Thoracic aorta (tissue), 2 donors: Measurements from ENCODE around the gene MOB1A. TPM values are rescaled to one million over a fixed set of nuclear protein-coding genes. Genes with fewer than 3 reads are reported as not detected.

ENCODE experiments used
- ATAC-seq: fragments of 150-250 bp; one replicate; pipeline ENCODE4 v1.8.0; 2017; ENCODE audit warnings: low read depth; ENCODE audit not compliant: insufficient number of reproducible peaks, low FRiP score
- DNase-seq: peaks from one replicate; pipeline ENCODE4 v3.0.0-alpha.2; 2020; ENCODE audit warnings: low spot score
- H3K27ac ChIP-seq, 2 donors: fragments of 200-600 bp; sonication (generic); 1 replicate in 1 of 2; 2 replicates in 1 of 2; pipeline ENCODE4 v1.5.1; 2016; ENCODE audit warnings: mild to moderate bottlenecking in 2 of 2, moderate library complexity in 2 of 2
- H3K27me3 ChIP-seq: fragments of 200-600 bp; sonication (generic); replicated peaks from 2 replicates; pipeline ENCODE4 v1.6.0; 2016; ENCODE audit warnings: mild to moderate bottlenecking; ENCODE audit not compliant: insufficient read depth
- H3K36me3 ChIP-seq: fragments of 200-600 bp; sonication (generic); one replicate; pipeline ENCODE4 v1.5.1; 2016
- H3K4me1 ChIP-seq, 2 donors: fragments of 200-600 bp; sonication (generic); 1 replicate in 1 of 2; 2 replicates in 1 of 2; pipeline versions ENCODE4 v1.5.1 to v1.6.0; 2016; ENCODE audit warnings: low read depth in 2 of 2, mild to moderate bottlenecking in 1 of 2; ENCODE audit not compliant: control insufficient read depth in 1 of 2
- H3K4me3 ChIP-seq: fragments of 200-600 bp; sonication (generic); 2 replicates; pipeline ENCODE4 v1.5.1; 2016; ENCODE audit warnings: mild to moderate bottlenecking
- H3K9me3 ChIP-seq: fragments of 200-600 bp; sonication (generic); 2 replicates; pipeline ENCODE4 v1.5.1; 2016
- CTCF ChIP-seq: fragments of 200-600 bp; sonication (generic); IDR thresholded peaks from one replicate; pipeline ENCODE4 v1.5.1; 2019; ENCODE audit warnings: antibody characterized with exemption
- total RNA-seq, 2 donors: library from RNA; depleted of rRNA; stranded (reverse); fragments of >200 nt; gene quantifications; one replicate each; pipeline versions ENCODE4 v1.1.0 to v1.2.3, GENCODE V29; 2016

Gene MOB1A
- total RNA-seq, 2 donors from 2014 or later: 97.0 to 107 TPM

- peak overlapping the region; percentile 28 to 81 for H3K27ac ChIP-seq
- no peak for TF ChIP-seq CTCF
- no peaks in the 10 kb centered on the region for H3K36me3 ChIP-seq
- H3K9me3 ChIP-seq: no peaks in the 10 kb centered on the region
- H3K27me3 ChIP-seq: no peaks in the 10 kb centered on the region
- H3K4me3 ChIP-seq: peak overlapping the region; percentile 97
- ATAC-seq: no peak
- DNase-seq: no peak
- peaks cover 17 to 32% of the 10 kb centered on the region in 2 donors for H3K4me1 ChIP-seq
Observed at GRCh38 chr2:74146929-74147726, 31.6 kb downstream of the MOB1A start.

- Histone ChIP-seq H3K36me3 (no peaks in the 10 kb centered on the region), H3K4me1 (peaks cover 11 to 18% of the 10 kb centered on the region in 2 donors), H3K4me3 (no peak overlapping the region), H3K27ac (no peak overlapping the region), H3K9me3 (no peaks in the 10 kb centered on the region), H3K27me3 (no peaks in the 10 kb centered on the region)
- no peak for ATAC-seq
- no peak for TF ChIP-seq CTCF
- no peak for DNase-seq
Observed at GRCh38 chr2:74142340-74142739, 36.3 kb downstream of the MOB1A start.

DNA sequence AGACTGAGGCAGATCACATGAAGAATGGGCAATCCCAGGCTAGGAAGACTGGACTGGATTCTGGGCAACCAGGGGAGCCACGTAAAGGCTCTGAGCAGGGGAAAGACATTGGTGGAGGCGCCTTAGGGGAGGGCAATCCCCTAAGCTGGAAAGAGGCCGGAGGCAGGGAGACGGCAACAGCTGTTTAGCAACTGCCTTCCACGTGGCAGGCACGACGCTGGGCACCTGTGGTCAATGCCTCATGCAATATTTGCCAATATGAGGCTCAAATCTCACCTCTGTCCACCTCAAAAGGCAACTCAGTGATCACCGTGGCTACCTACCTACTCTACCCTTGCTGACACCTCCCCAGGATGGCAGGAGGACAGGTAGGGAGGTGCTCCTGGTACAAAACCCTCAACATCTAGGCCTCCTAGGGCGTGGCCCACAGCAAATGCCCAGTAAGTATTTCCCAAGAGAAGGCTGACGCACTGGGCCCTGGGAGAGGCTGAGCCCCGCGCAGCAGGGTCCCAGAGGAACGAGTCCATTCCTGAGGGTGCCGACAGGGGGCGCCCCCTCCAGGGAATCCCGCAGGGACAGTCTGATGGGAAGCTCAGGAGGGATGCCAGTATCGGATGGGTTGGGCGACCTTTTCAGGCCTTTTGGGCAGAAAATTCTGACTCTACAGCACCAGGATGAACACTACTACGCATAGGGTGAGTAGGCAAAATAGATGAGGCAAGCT lies 39.9 kb downstream of the MOB1A start:
- no peaks in the 10 kb centered on the region for H3K9me3 ChIP-seq
- ATAC-seq (no peak), DNase-seq (no peak)
- no peak overlapping the region for H3K27ac ChIP-seq
- no peaks in the 10 kb centered on the region for H3K27me3 ChIP-seq
- no peaks in the 10 kb centered on the region for H3K4me1 ChIP-seq
- TF ChIP-seq CTCF: no peak
- no peak overlapping the region for H3K4me3 ChIP-seq
- H3K36me3 ChIP-seq: peaks cover 5% of the 10 kb centered on the region

DNA sequence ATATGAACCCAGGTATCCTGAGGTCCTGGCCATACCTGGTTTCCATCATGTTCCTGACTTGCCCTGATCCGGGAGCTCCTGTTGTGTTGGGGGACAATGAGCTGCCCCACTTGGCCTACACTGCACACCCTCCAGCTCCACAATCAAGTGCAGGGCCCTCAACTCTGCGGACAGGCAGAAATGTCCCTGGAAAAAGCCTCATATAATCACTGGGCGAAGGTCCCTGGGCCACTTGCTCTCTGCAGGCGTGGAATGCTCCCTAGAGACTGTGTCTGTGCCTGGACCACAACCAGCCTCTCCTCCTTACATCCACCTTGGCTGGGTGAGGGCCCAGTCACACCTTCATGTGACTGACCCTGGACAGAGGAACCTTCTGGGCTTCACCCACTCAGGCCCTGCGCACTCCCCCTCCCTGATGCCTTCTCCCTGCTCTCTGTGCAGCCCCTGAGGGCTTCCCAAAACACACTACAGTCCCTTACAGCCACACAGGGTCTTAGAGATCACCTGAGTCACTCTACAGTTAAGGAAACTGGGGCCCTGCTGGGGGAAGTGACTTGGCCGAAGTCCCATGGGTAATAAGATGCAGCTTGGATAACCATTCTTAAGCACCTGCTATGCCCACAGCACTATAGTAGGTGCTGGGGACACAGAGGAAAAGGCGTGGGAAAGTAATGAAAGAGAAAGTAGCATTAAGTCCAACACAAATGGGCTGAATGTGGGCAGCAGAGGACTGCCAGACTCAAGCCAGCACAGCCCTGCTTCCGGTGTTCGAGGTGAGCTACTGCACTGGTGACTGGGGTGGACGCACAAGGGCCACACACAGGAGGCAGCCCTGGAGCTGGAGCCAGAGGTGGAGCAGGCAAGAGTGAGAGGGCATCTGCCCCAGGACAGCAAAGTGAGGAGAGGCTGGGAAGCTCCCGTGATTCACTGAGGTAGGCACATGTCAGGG lies 40.8 kb downstream of the MOB1A start:
- DNase-seq: no peak
- H3K27me3 ChIP-seq: no peaks in the 10 kb centered on the region
- no peaks in the 10 kb centered on the region for H3K9me3 ChIP-seq
- no peak overlapping the region for H3K27ac ChIP-seq
- no peak for TF ChIP-seq CTCF
- no peak for ATAC-seq
- no peaks in the 10 kb centered on the region for H3K4me1 ChIP-seq
- H3K36me3 ChIP-seq: peaks cover 5% of the 10 kb centered on the region
- no peak overlapping the region for H3K4me3 ChIP-seq
